ENCODE results near the gene MIB1. TPM values are rescaled to one million over a fixed set of nuclear protein-coding genes. Genes with fewer than 3 reads are reported as not detected.
"Not testable (repeated sequence)": the region's sequence is repeated elsewhere in the genome, so short reads cannot be mapped to it uniquely, and the experiment has no call there.

The MIB1 gene
- total RNA-seq, 1 experiment from 2014 or later = 48.1 TPM

DNA sequence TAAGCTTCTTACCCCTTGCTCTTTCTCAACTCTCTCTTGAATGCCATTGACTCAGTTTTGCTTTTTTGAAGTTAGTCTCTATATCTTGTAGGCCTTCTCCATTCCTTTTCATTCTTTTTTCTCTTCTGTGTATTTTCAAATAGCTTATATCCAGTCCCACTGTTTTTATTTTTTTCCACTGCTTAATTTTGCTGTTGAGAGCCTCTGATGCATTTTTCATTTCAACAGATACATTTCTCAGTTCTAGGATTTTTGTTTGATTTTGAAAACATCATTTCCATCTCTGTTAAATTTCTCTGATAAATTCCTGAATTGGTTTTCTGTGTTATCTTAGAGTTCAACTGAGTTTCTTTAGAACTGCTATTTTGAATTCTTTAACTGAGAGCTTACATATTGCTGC, 45.9 kb downstream of the MIB1 start:
- ChIA-PET POLR2A (no interaction called here), CTCF (no interaction called here)
- peaks cover 50% of the 10 kb centered on the region for H3K36me3 Mint-ChIP-seq (ENCODE audit: insufficient read depth, unreplicated experiment)

DNA sequence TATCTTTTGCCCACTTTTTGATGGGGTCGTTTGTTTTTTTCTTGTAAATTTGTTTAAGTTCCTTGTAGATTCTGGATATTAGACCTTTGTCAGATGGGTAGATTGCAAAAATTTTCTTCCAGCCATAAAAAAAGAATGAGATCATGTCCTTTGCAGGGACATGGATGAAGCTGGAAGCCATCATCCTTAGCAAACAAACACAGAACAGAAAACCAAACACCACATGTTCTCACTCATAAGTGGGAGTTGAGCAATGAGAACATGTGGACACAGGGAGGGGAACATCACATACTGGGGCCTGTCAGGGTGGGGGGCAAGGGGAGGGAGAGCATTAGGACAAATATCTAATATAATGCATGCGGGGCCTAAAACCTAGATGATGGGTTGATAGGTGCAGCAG, 55.5 kb downstream of the MIB1 start:
- H3K4me3 ChIP-seq (ENCODE audit: low read depth, low read length); DNase-seq; H3K9me3 Mint-ChIP-seq (ENCODE audit: unreplicated experiment); H3K4me1 ChIP-seq; H3K9me3 ChIP-seq; BruUV-seq (replicated peaks); H3K4me1 Mint-ChIP-seq (ENCODE audit: low read depth, unreplicated experiment); H3K27ac Mint-ChIP-seq (ENCODE audit: unreplicated experiment); intact Hi-C loops (cut with micrococcal nuclease; ENCODE audit: unreplicated experiment); H3K4me3 Mint-ChIP-seq (ENCODE audit: unreplicated experiment); H3K27me3 ChIP-seq (replicated peaks; ENCODE audit: control insufficient read depth, insufficient read depth, low read length); CTCF ChIA-PET; H3K36me3 ChIP-seq (ENCODE audit: control insufficient read depth, insufficient read depth, low read length); H3K27me3 Mint-ChIP-seq (ENCODE audit: insufficient read depth, unreplicated experiment): not testable (repeated sequence)
- H3K36me3 Mint-ChIP-seq (ENCODE audit: insufficient read depth, unreplicated experiment) = peaks cover 17% of the 10 kb centered on the region
- POLR2A ChIA-PET = interaction anchor here (0.7 kb wide), 1 partner anchor 104 kb away, joined by 3 read pairs; no protein-coding TSS in a partner anchor

More for the DNA sequence above, 45.9 kb downstream of the MIB1 start:
- Mint-ChIP-seq H3K4me3 (ENCODE audit: unreplicated experiment) (no peak overlapping the region), H3K4me1 (ENCODE audit: low read depth, unreplicated experiment) (no peaks in the 10 kb centered on the region), H3K9me3 (ENCODE audit: unreplicated experiment) (no peaks in the 10 kb centered on the region), H3K27ac (ENCODE audit: unreplicated experiment) (no peak overlapping the region), H3K27me3 (ENCODE audit: insufficient read depth, unreplicated experiment) (no peaks in the 10 kb centered on the region)
- Histone ChIP-seq H3K4me3 (ENCODE audit: low read depth, low read length) (no peak overlapping the region), H3K9me3 (peaks cover 3% of the 10 kb centered on the region; the same call in 1 of the 2 replicates), H3K36me3 (ENCODE audit: control insufficient read depth, insufficient read depth, low read length) (peaks cover 4% of the 10 kb centered on the region), H3K4me1 (no peaks in the 10 kb centered on the region), H3K27me3 (replicated peaks; ENCODE audit: control insufficient read depth, insufficient read depth, low read length) (no peaks in the 10 kb centered on the region)
- no peak for TF ChIP-seq CTCF (IDR thresholded peaks at IDR 0.05; ENCODE audit: insufficient read depth in 1 of 2, low read depth in 1 of 2, low read length in 1 of 2, severe bottlenecking in 1 of 2, unreplicated experiment in 1 of 2)
- no TSS peak for BruUV-seq (replicated peaks)
- intact Hi-C loops (cut with micrococcal nuclease; ENCODE audit: unreplicated experiment) = no loop called here
- no peak for DNase-seq

- no peak overlapping the region for H3K4me3 ChIP-seq (ENCODE audit: low read depth, low read length)
- no peaks in the 10 kb centered on the region for H3K9me3 Mint-ChIP-seq (ENCODE audit: unreplicated experiment)
- intact Hi-C loops (cut with micrococcal nuclease; ENCODE audit: unreplicated experiment) = no loop called here
- H3K4me1 Mint-ChIP-seq (ENCODE audit: low read depth, unreplicated experiment) = no peaks in the 10 kb centered on the region
- no peak overlapping the region for H3K4me3 Mint-ChIP-seq (ENCODE audit: unreplicated experiment)
- no peaks in the 10 kb centered on the region for H3K9me3 ChIP-seq
- no peak overlapping the region for H3K27ac Mint-ChIP-seq (ENCODE audit: unreplicated experiment)
- peaks cover 21% of the 10 kb centered on the region for H3K36me3 Mint-ChIP-seq (ENCODE audit: insufficient read depth, unreplicated experiment)
- no peak for TF ChIP-seq CTCF (IDR thresholded peaks at IDR 0.05; ENCODE audit: insufficient read depth in 1 of 2, low read depth in 1 of 2, low read length in 1 of 2, severe bottlenecking in 1 of 2, unreplicated experiment in 1 of 2)
- no peaks in the 10 kb centered on the region for H3K27me3 ChIP-seq (replicated peaks; ENCODE audit: control insufficient read depth, insufficient read depth, low read length)
- no peak for DNase-seq
- H3K36me3 ChIP-seq (ENCODE audit: control insufficient read depth, insufficient read depth, low read length) = no peaks in the 10 kb centered on the region
- BruUV-seq (replicated peaks) = no TSS peak
- H3K4me1 ChIP-seq = no peaks in the 10 kb centered on the region
- H3K27me3 Mint-ChIP-seq (ENCODE audit: insufficient read depth, unreplicated experiment) = no peaks in the 10 kb centered on the region
- ChIA-PET POLR2A (no interaction called here), CTCF (no interaction called here)
Measured at GRCh38 chr18:21798126-21798525, 57.5 kb downstream of the MIB1 start.

- Mint-ChIP-seq H3K27ac (ENCODE audit: unreplicated experiment) (no peak overlapping the region), H3K36me3 (ENCODE audit: insufficient read depth, unreplicated experiment) (peaks cover 17% of the 10 kb centered on the region), H3K4me1 (ENCODE audit: low read depth, unreplicated experiment) (no peaks in the 10 kb centered on the region), H3K9me3 (ENCODE audit: unreplicated experiment) (no peaks in the 10 kb centered on the region), H3K4me3 (ENCODE audit: unreplicated experiment) (no peak overlapping the region), H3K27me3 (ENCODE audit: insufficient read depth, unreplicated experiment) (no peaks in the 10 kb centered on the region)
- intact Hi-C loops (cut with micrococcal nuclease; ENCODE audit: unreplicated experiment) = no loop called here
- no TSS peak for BruUV-seq (replicated peaks)
- ChIA-PET POLR2A (no interaction called here), CTCF (no interaction called here)
- Histone ChIP-seq H3K27me3 (replicated peaks; ENCODE audit: control insufficient read depth, insufficient read depth, low read length) (no peaks in the 10 kb centered on the region), H3K9me3 (no peaks in the 10 kb centered on the region), H3K4me1 (no peaks in the 10 kb centered on the region), H3K4me3 (ENCODE audit: low read depth, low read length) (no peak overlapping the region), H3K36me3 (ENCODE audit: control insufficient read depth, insufficient read depth, low read length) (no peaks in the 10 kb centered on the region)
- DNase-seq = no peak
- no peak for TF ChIP-seq CTCF (IDR thresholded peaks at IDR 0.05; ENCODE audit: insufficient read depth in 1 of 2, low read depth in 1 of 2, low read length in 1 of 2, severe bottlenecking in 1 of 2, unreplicated experiment in 1 of 2)
Measured at GRCh38 chr18:21799721-21800120, 59.1 kb downstream of the MIB1 start.

Data from Caco-2 (cell line).